Pancreas (tissue), 10 donors: ENCODE measurements around the gene CSRNP3. TPM values are rescaled to one million over a fixed set of nuclear protein-coding genes. Genes with fewer than 3 reads are reported as not detected.

Experiments
- ATAC-seq, 4 donors: fragments of 200-7000 bp; cut with Tn5 transposase; one replicate each; pipeline versions ENCODE4 v1.8.0 to v1.9.1; 2020; ENCODE audit warnings: mild to moderate bottlenecking in 4 of 4, moderate library complexity in 4 of 4
- DNase-seq, 6 donors: peaks; one replicate each; pipeline ENCODE4 v3.0.0-alpha.2; 2020
- FAIRE-seq: peaks from 2 replicates; lab custom pipeline; 2012; peaks lifted over from hg19 to GRCh38; lab: Jason Lieb, UNC
- H3K27ac ChIP-seq, 4 donors: fragments of 200-600 bp; sonication (generic); 1 replicate in 3 of 4; 2 replicates in 1 of 4; pipeline versions ENCODE4 v1.5.0 to v1.8.0; 2020
- H3K27me3 ChIP-seq, 4 donors: fragments of 200-600 bp; one replicate each; pipeline ENCODE4 v1.8.0; 2021
- H3K36me3 ChIP-seq, 3 donors: fragments of 200-600 bp; sonication (generic) in 1 of 3; one replicate each; pipeline versions ENCODE4 v1.5.0 to v1.8.0; 2020 to 2021
- H3K4me1 ChIP-seq, 3 donors: fragments of 200-600 bp; one replicate each; pipeline ENCODE4 v1.8.0; 2021
- H3K4me3 ChIP-seq, 4 donors: fragments of 200-600 bp; sonication (generic) in 2 of 4; one replicate each; pipeline versions ENCODE4 v1.5.0 to v1.8.0; 2020 to 2021
- H3K9me3 ChIP-seq, 4 donors: fragments of 200-600 bp; one replicate each; pipeline ENCODE4 v1.8.0; 2021
- CTCF ChIP-seq, 4 donors: fragments of 200-600 bp; sonication (generic) in 3 of 4; IDR thresholded peaks; one replicate each; pipeline versions ENCODE4 v1.5.0 to v1.8.0; 2021; ENCODE audit warnings: antibody characterized with exemption in 4 of 4
- WGBS, 2 donors: extraction: QIAGEN DNeasy Blood & Tissue Kit; methylation state at CpG; one replicate each; pipeline ENCODE4 v1.1.7; 2013; 5-methylcytosine and 5-hydroxymethylcytosine counted together
- intact Hi-C, 3 donors: fragments of 100-400 bp; cut with DNase I; formaldehyde crosslinking; loops; one replicate each; pipeline versions ENCODE4 v1.11.1 to v1.14.2; 2022
- polyA plus RNA-seq, 2 donors: library from polyadenylated mRNA; stranded (reverse); fragments of 200-250 nt; gene quantifications; one replicate each; pipeline ENCODE4 v1.2.3, GENCODE V29; 2013
- total RNA-seq, 6 donors: library from RNA; stranded (reverse); fragmentation: NEBNext Ultra II Directional in 4 of 6; extraction: Animal tissue kit (Norgen Biotek cat#: 25700) in 4 of 6; gene quantifications; one replicate each; pipeline versions ENCODE4 v1.2.1 to v1.2.4, GENCODE V29; 2021 to 2023
- donor health status: healthy with polysubstance abuse.
- donor health status: DM: no; HTN: no; CAD: no; lungs with moderate emphysema.
- donor health status: DM: no; HTN: no; CAD: no.
- donor health status: control.
- donor health status: control.
- donor health status: Bipolar disorder and iron deficiency.
- donor health status: DM: yes; HTN: yes; CAD: no.
- donor health status: DM: no; HTN: no; CAD: no.
- donor health status: DM: no; HTN: no; CAD: no.
- donor health status: DM: yes; HTN: yes; CAD: no.

The CSRNP3 gene
- total and polyA plus RNA-seq, 8 donors, result 0.91 to 4.8 (median 3.1) TPM

GRCh38 chr2:165466386-165466785, 3.1 kb upstream of the CSRNP3 start:
- intact Hi-C loops, result no loop called here

GRCh38 chr2:165467921-165468320, 1.6 kb upstream of the CSRNP3 start:
- Histone ChIP-seq H3K27ac (no peak overlapping the region), H3K9me3 (no peaks in the 10 kb centered on the region), H3K36me3 (no peaks in the 10 kb centered on the region), H3K27me3 (no peaks in the 10 kb centered on the region), H3K4me3 (no peak overlapping the region), H3K4me1 (peaks cover 0 to 13% (median 0%) of the 10 kb centered on the region in 3 donors)
- WGBS, 2 donors, result 96 to 98% methylated on average over 3 of the region's 3 CpGs
- intact Hi-C loops, result no loop called here
- DNase-seq (no peak), ATAC-seq (no peak), FAIRE-seq (no peak)
- TF ChIP-seq CTCF (IDR thresholded peaks at IDR 0.05), result no peak

More at GRCh38 chr2:165466386-165466785, 3.1 kb upstream of the CSRNP3 start:
- WGBS, 2 donors, result 88 to 93% methylated on average over 2 of the region's 2 CpGs
- ATAC-seq, result no peak
- no peak for TF ChIP-seq CTCF (IDR thresholded peaks at IDR 0.05)
- Histone ChIP-seq H3K4me3 (no peak overlapping the region), H3K9me3 (no peaks in the 10 kb centered on the region), H3K27me3 (no peaks in the 10 kb centered on the region), H3K27ac (no peak overlapping the region), H3K36me3 (no peaks in the 10 kb centered on the region), H3K4me1 (peaks cover 0 to 10% (median 0%) of the 10 kb centered on the region in 3 donors)
- DNase-seq, result no peak
- FAIRE-seq, result no peak

GRCh38 chr2:165470361-165470760, 863 bp downstream of the CSRNP3 start:
- TF ChIP-seq CTCF (IDR thresholded peaks at IDR 0.05), result no peak
- Histone ChIP-seq H3K27ac (no peak overlapping the region), H3K4me3 (peak overlapping the region; percentile 5 to 50 (median 36)), H3K9me3 (no peaks in the 10 kb centered on the region), H3K27me3 (no peaks in the 10 kb centered on the region), H3K4me1 (peaks cover 0 to 13% (median 0%) of the 10 kb centered on the region in 3 donors), H3K36me3 (no peaks in the 10 kb centered on the region)
- intact Hi-C loops, result no loop called here
- no peak for ATAC-seq
- DNase-seq, result no peak
- FAIRE-seq, result no peak

- no peak for TF ChIP-seq CTCF (IDR thresholded peaks at IDR 0.05)
- H3K4me3 ChIP-seq, result no peak overlapping the region
- H3K9me3 ChIP-seq, result no peaks in the 10 kb centered on the region
- no peak overlapping the region for H3K27ac ChIP-seq
- ATAC-seq (no peak), DNase-seq (no peak), FAIRE-seq (no peak)
- no peaks in the 10 kb centered on the region for H3K27me3 ChIP-seq
- peaks cover 0 to 13% (median 0%) of the 10 kb centered on the region in 3 donors for H3K4me1 ChIP-seq
- intact Hi-C loops, result no loop called here
- 22 to 32% methylated on average over 1 of the region's 1 CpG for WGBS, 2 donors
- no peaks in the 10 kb centered on the region for H3K36me3 ChIP-seq
Observed at GRCh38 chr2:165471349-165471950, 2.0 kb downstream of the CSRNP3 start.

- H3K27me3 ChIP-seq, result no peaks in the 10 kb centered on the region
- 62 to 75% methylated on average over 3 of the region's 3 CpGs for WGBS, 2 donors
- DNase-seq (no peak), FAIRE-seq (no peak), ATAC-seq (no peak)
- H3K36me3 ChIP-seq, result no peaks in the 10 kb centered on the region
- no peak overlapping the region for H3K27ac ChIP-seq
- no peaks in the 10 kb centered on the region for H3K9me3 ChIP-seq
- TF ChIP-seq CTCF (IDR thresholded peaks at IDR 0.05), result no peak
- peaks cover 0 to 13% (median 0%) of the 10 kb centered on the region in 3 donors for H3K4me1 ChIP-seq
- intact Hi-C loops, result no loop called here
- H3K4me3 ChIP-seq, result no peak overlapping the region
Observed at GRCh38 chr2:165472922-165473321, 3.4 kb downstream of the CSRNP3 start.
